GM21825 (cell line): ENCODE results near the gene NRDE2.
"Not testable (repeated sequence)": the region's sequence is repeated elsewhere in the genome, so short reads cannot be mapped to it uniquely, and the experiment has no call there.

Experiments used
- ATAC-seq: cut with Tn5 transposase; IDR thresholded peaks from one replicate; pipeline ENCODE4 v1.9.1; 2021; ENCODE audit warnings: mild to moderate bottlenecking, moderate library complexity; ENCODE audit not compliant: unreplicated experiment

Gene NRDE2

DNA sequence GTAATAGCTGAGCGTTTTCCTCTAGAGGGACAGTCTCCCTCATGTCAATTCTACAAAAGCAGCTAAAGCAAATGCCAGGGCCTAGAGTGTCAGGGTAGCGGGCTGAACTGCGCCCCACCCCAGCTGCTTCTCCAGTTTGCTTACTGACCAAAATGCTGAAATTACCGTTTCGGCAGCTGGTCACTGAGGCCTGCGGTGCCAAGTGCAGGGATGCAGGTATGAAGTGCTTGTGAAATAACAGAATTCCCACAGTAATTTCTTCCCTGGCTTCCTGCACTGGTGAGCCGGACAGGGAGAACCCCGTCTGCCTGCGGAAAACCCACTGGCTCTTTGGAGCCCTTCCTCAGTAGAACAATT is 56.3 kb downstream of the NRDE2 start:
- ATAC-seq = no peak

DNA sequence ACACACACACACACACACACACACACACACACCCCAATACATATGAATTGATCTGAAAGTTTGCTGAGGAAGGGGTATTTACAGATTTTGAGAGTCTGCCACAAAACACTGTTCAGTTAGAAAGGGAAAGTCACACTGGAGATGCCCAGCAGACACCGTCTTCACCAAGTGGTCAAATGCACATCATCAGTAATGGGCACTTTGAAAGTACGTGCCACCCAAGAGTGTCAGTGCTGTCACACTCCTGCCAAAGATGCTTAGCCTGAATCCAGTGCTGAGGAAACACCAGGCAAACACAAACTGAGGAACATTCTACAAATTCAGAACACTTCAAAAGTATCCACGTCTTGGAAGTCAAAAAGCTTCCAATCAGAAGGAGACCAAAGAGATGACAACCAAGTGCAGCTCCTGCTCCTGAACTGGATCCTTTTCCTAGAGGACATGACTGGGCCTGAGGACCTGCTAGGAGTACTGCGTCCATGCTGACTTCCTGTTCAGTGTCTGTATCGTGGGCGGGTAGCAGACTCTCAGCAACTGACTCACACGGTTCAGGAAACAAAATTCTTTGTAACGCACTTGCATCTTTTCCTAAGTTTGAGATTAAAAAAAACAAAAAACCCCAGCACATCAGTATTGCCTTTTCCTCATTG is 56.8 kb downstream of the NRDE2 start:
- no peak for ATAC-seq

GRCh38 chr14:90274019-90274418 is 57.7 kb downstream of the NRDE2 start:
- ATAC-seq = no peak

DNA sequence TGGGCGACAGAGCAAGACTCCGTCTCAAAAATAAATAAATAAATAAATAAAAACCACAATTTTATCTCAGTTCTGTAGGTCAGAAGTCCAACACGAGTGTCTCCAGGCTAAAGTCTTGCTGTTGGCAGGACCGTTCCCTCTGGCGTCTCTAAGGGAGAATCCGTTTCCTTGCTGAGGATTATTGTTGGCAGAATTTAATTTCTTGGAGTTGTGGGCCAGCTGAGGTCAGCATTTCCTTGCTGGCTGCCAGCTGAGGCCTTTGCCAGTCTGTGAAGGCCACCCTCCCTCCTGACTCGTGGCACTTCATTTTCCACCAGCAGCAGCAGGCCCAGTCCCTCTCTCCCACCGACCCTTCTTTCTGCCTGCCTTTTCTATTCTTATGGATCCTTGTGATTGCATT is 58.2 kb downstream of the NRDE2 start:
- no peak for ATAC-seq

DNA sequence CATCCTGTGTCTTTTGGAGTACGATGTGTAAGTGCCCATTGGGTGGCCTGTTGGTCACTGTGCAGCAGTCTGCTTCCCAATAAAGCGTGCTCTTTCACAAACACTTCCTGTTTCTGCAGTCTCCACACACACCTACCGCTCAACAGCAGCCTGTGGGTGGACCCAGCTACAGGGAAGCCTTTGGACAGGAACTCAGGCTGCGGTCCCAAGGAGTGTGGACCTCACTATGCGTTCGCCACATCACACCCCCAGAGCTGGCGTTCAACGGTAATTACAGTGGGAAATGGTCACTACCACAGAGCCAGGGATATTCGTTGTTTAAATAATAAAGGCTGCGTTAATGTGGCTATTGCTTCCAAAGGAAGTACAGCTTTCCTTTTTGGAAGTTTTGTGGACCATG is 59.2 kb downstream of the NRDE2 start:
- ATAC-seq = no peak

- ATAC-seq = no peak
Observed at GRCh38 chr14:90268420-90268819, 63.3 kb downstream of the NRDE2 start.

GRCh38 chr14:90266441-90267154 is 65.1 kb downstream of the NRDE2 start:
- ATAC-seq = no peak

GRCh38 chr14:90263748-90264449 is 67.8 kb downstream of the NRDE2 start:
- peak; percentile 74 for ATAC-seq

DNA sequence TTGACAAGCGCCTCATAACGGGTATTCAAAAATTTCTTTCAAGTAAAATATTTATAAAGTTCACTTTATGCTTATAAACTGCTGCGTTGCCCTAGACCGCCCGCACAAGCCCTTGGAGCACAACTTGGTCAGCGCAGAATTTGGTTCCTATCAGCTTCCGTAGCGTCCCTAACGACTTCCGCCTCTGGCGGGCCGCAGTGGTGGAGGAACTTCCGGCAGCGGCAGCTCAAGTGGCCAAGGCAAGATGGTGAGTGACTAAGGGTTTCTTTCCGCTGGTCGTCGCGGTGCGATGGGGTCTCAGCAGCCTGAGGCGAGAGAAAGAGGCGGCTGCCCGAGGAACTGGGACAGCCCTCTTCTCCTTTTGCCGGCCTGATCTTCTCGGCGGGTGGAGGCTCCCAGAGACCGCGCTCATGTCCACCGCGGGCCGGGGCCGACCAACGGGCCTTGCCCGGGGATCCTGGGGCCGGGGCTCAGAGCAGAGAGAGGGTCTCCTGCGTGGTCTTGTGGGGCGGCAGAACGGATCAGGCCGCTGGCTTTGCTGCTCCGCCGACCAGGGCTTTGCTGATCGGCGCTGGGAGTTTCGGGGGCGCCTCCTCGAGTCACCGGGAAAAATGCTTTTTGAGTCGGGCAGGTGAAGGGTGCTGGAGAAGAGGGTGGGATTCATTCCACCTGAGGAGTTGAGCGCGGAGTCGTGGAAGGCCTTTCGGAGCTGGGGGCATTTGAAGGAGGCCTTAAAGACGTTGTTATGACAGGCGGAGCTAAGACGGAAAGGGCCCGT is 75.2 kb downstream of the NRDE2 start, which contains the start of gene PSMC1:
Gene PSMC1, plus strand, starts transcription at position 200 of the 778 bp plus-strand sequence. Its CDS starts 45 bp downstream, at position 245.
- ATAC-seq = peak; percentile 95

DNA sequence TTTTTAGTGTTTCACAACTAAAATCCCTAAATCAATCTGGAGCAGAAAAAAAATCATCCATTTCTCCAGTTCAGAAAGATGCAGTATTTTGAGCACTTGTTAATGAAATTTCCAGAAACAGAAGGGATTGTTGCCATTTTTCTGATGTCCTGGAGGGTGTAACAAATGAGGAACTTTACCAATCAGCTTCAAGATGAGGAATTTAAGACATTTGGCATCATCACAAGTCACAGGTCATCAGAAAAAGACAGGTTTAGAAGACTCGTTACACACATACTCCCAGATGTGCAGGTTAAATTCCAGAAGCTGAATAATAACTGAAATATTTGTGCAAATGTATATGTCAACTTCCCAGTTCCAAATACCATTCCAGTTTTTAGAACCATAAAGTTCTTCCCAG is 75.9 kb downstream of the NRDE2 start:
- ATAC-seq = no peak

GRCh38 chr14:90253826-90254225 is 77.9 kb downstream of the NRDE2 start:
- no peak for ATAC-seq

DNA sequence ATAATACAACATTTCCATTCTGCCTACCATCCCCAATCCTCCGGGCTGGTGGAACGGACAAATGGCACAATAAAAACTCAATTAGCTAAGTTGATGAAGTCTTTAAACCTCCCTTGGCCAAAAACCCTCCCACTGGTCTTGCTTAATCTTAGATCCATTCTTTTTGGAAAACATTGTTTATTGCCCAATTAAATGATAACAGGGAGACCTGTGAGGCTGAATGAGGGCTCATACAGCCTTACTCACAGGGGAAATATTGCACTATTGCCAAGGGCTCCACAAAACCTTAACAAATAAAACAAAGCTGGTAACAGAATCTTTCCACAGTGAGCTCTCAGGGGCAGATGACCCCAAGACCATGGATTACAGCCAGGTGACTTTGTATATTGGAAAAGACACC is 83.1 kb downstream of the NRDE2 start:
- no peak for ATAC-seq

DNA sequence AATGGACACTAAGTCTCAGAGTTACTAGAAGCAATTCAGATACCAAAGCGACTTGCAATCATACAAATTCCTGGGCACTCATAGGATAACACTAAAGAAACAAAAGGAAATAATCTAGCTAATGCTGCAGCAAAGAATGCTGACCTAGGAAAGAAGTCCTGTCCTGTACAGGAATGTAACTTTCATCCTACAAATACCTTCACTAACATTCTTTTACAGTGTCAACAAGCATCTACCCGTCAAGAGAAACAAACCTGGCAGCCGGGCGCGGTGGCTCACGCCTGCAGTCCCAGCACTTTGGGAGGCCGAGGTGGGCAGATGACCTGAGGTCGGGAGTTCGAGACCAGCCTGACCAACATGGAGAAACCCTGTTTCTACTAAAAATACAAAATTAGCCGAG is 84.3 kb downstream of the NRDE2 start:
- ATAC-seq = not testable (repeated sequence)

GRCh38 chr14:90246936-90247335 is 84.8 kb downstream of the NRDE2 start:
- no peak for ATAC-seq

DNA sequence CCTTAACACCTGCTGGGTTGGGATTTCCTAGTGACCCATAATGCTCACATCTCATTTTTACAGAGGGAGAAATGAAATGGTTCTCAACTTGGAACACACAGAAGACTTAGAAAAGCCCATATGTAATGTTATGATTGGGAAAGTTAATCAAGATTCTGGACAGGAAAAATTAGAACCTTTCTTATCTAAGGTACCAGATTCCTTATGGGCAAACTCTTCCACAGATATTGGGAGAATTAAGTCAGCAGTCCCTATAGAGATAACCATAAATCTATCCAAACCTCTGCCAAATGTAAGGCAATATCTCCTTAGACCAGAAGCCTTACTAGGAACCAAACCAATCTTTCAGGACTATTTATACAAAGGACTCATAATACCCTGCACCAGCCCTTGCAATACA is 89.3 kb downstream of the NRDE2 start:
- no peak for ATAC-seq

DNA sequence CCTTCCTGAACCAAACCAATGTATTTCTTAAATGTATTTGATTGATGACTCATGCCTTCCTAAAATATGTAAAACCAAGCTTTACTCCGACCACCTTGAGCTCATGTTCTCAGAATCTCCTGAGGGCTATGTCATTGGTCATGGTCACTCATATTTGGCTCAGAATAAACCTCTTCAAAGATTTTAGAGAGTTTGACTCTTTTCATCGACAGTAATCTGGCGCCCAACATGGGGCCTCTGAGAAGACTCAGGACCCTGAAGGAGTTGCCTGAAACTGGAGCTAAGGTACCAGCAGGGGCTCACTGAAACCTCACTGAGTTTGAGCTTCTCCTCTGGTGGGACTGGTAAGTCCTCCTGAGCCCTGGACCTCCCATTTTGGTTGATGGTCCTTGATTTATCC is 92.6 kb downstream of the NRDE2 start:
- ATAC-seq = no peak

DNA sequence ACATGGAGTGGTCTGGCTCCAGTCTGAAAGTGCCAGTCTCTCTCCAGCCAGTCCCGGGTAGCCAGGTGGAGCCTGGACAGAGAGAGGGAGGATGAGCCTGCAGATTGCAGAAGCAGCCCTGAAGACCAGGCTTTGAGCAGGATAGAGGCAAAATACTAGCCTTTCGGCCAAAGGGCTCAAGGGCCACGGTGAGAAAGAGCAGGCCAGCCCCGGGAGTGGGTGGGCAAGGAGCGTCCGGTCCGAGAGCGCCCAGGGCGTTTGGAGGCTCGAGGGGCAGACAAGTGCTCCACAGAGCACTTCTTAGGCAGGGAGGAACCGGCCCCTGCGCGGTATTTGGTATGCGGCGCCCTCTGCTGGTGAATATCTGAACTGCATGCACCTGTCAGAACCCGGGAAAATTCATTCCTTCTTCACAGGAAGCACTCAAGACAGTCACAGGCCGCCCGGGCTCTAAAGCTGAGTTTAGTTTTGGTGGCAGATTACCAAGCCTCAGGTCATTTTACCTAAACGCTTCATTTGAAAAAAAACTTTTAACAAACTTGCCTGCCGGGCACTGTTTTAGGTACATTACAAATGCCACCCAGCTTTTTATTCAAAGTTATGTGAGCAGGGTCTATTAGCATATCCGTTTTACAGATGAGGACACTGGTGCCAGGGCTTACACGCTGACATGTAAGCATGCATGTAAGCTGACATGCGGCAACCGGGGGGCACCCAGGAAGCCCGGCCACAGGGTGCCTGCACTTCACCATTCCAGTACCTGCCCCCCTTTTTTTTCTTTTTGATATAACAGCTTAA is 96.4 kb downstream of the NRDE2 start:
- ATAC-seq = peak; percentile 49

GRCh38 chr14:90229942-90230341 is 101.8 kb downstream of the NRDE2 start:
- ATAC-seq = not testable (repeated sequence)

GRCh38 chr14:90228478-90228877 is 103.3 kb downstream of the NRDE2 start:
- ATAC-seq = no peak
